Loucy (cell line): ENCODE measurements around the gene SHROOM3.

Experiments used
- H2AFZ ChIP-seq: fragments of 200-600 bp; sonication (generic); 2 replicates; pipeline ENCODE4 v1.6.0; 2016; ENCODE audit warnings: antibody characterized with exemption, mild to moderate bottlenecking, low read length, moderate library complexity
- H3F3A ChIP-seq: fragments of 200-600 bp; 2 replicates; pipeline ENCODE4 v1.6.0; 2016; ENCODE audit warnings: antibody characterized with exemption, low read depth, mild to moderate bottlenecking
- H3K27me3 ChIP-seq: fragments of 200-600 bp; sonication (generic); 2 replicates; pipeline ENCODE4 v1.6.1; 2014; ENCODE audit warnings: low read length, mild to moderate bottlenecking; ENCODE audit not compliant: insufficient read depth, poor library complexity, severe bottlenecking
- H3K36me3 ChIP-seq: fragments of 200-600 bp; sonication (generic); 2 replicates; pipeline ENCODE4 v1.6.1; 2016; ENCODE audit warnings: low read length; ENCODE audit not compliant: insufficient read depth
- H3K4me1 ChIP-seq: fragments of 200-600 bp; sonication (generic); 2 replicates; pipeline ENCODE4 v1.5.1; 2014; ENCODE audit warnings: low read length, mild to moderate bottlenecking; ENCODE audit not compliant: insufficient read depth, poor library complexity, severe bottlenecking
- H3K4me2 ChIP-seq: fragments of 200-600 bp; sonication (generic); 2 replicates; pipeline ENCODE4 v1.6.0; 2014; ENCODE audit warnings: antibody characterized with exemption, low read length, low read depth, mild to moderate bottlenecking; ENCODE audit not compliant: poor library complexity, severe bottlenecking
- H3K4me3 ChIP-seq: fragments of 200-600 bp; sonication (generic); 2 replicates; pipeline ENCODE4 v1.5.1; 2014; ENCODE audit warnings: low read length, mild to moderate bottlenecking, mixed read lengths; ENCODE audit not compliant: poor library complexity, severe bottlenecking
- H3K79me2 ChIP-seq: fragments of 200-600 bp; sonication (generic); 2 replicates; pipeline ENCODE4 v1.6.1; 2014; ENCODE audit warnings: low read length; ENCODE audit not compliant: insufficient read depth
- H3K9ac ChIP-seq: fragments of 200-600 bp; sonication (generic); 2 replicates; pipeline ENCODE4 v1.6.0; 2014; ENCODE audit warnings: mild to moderate bottlenecking, low read depth, low read length, moderate library complexity; ENCODE audit not compliant: poor library complexity, severe bottlenecking
- H3K9me2 ChIP-seq: fragments of 200-600 bp; sonication (generic); replicated peaks from 2 replicates; pipeline ENCODE4 v1.6.1; 2016; ENCODE audit warnings: low read depth, low read length, mixed read lengths
- H3K9me3 ChIP-seq: fragments of 200-600 bp; sonication (generic); 2 replicates; pipeline ENCODE4 v1.6.1; 2014; ENCODE audit warnings: mild to moderate bottlenecking, antibody characterized with exemption, low read length, low read depth; ENCODE audit not compliant: insufficient read depth
- H4K20me1 ChIP-seq: fragments of 200-600 bp; sonication (generic); 2 replicates; pipeline ENCODE4 v1.6.0; 2014; ENCODE audit warnings: antibody characterized with exemption, low read length, mild to moderate bottlenecking; ENCODE audit not compliant: insufficient read depth, poor library complexity, severe bottlenecking
- CTCF ChIP-seq: fragments of 200-600 bp; sonication (generic); conservative IDR thresholded peaks from 2 replicates; pipeline ENCODE4 v1.5.1; 2014; ENCODE audit warnings: mild to moderate bottlenecking, antibody characterized with exemption, low read length
- EZH2phosphoT487 ChIP-seq: fragments of 200-600 bp; IDR thresholded peaks from 2 replicates; pipeline ENCODE4 v1.6.1; 2018; ENCODE audit warnings: antibody characterized with exemption, mild to moderate bottlenecking, moderate library complexity, borderline replicate concordance

The SHROOM3 gene

DNA sequence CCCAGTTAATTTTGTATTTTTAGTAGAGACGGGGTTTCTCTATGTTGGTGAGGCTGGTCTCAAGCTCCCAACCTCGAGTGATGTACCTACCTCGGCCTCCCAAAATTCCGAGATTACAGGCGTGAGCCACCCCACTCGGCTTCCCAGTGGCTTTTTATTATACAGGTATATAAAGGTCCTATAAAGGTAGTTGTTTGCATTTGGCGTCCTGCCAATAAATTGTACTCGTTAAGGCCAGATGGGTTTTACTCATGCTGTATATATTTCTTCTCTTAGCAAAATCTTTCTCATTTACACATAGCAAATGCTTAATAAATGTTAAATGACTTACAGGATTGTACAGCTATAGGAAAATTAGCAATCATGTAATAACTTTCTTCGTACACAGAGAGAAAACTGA, 6.9 kb downstream of the SHROOM3 start:
- Histone ChIP-seq H3K36me3 (no peaks in the 10 kb centered on the region), H3K9ac (no peak overlapping the region), H3K4me3 (no peak overlapping the region), H3K4me2 (no peak overlapping the region), H3K27me3 (no peaks in the 10 kb centered on the region), H3K9me3 (no peaks in the 10 kb centered on the region), H3K4me1 (no peaks in the 10 kb centered on the region), H3K79me2 (no peaks in the 10 kb centered on the region), H2AFZ (no peak overlapping the region), H3F3A (no peaks in the 10 kb centered on the region), H4K20me1 (no peaks in the 10 kb centered on the region), H3K9me2 (no peaks in the 10 kb centered on the region)
- TF ChIP-seq CTCF (no peak), EZH2phosphoT487 (no peak)

- Histone ChIP-seq H3K36me3 (no peaks in the 10 kb centered on the region), H2AFZ (no peak overlapping the region), H3K4me2 (no peak overlapping the region), H3K4me3 (no peak overlapping the region), H3K9ac (no peak overlapping the region), H3K4me1 (no peaks in the 10 kb centered on the region), H3K9me3 (no peaks in the 10 kb centered on the region), H3F3A (no peaks in the 10 kb centered on the region), H3K79me2 (no peaks in the 10 kb centered on the region), H4K20me1 (no peaks in the 10 kb centered on the region), H3K9me2 (no peaks in the 10 kb centered on the region), H3K27me3 (no peaks in the 10 kb centered on the region)
- TF ChIP-seq EZH2phosphoT487 (no peak), CTCF (no peak)
Measured at GRCh38 chr4:76442807-76443206, 7.8 kb downstream of the SHROOM3 start.

DNA sequence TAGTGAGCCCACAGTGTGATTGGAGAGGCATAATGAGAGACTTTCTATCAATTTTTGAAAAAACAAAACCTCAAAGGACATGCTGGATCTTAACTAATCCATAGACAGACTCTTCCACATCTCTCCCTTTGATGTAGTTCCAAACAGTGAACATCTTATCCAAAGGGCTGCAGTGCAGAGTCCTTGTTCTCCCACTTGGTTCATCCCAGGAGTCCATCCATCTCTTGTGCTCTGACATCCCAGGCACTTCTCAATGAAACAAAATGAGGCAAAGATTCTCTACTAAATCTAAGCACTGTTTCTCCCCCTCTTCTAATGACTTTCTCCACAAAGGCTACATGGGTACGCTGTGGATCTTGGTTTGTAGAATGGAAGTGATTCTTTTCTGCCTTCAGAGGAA, 8.3 kb downstream of the SHROOM3 start:
- H3K27me3 ChIP-seq: no peaks in the 10 kb centered on the region
- H4K20me1 ChIP-seq: no peaks in the 10 kb centered on the region
- no peak overlapping the region for H3K4me3 ChIP-seq
- H3K9me3 ChIP-seq: no peaks in the 10 kb centered on the region
- H3K9me2 ChIP-seq: no peaks in the 10 kb centered on the region
- no peaks in the 10 kb centered on the region for H3K36me3 ChIP-seq
- no peak overlapping the region for H3K4me2 ChIP-seq
- TF ChIP-seq EZH2phosphoT487: no peak
- H3K4me1 ChIP-seq: no peaks in the 10 kb centered on the region
- H2AFZ ChIP-seq: no peak overlapping the region
- H3K79me2 ChIP-seq: no peaks in the 10 kb centered on the region
- H3F3A ChIP-seq: no peaks in the 10 kb centered on the region
- H3K9ac ChIP-seq: no peak overlapping the region

GRCh38 chr4:76445911-76446310, 10.9 kb downstream of the SHROOM3 start:
- H2AFZ ChIP-seq: peak overlapping the region; percentile 82
- no peaks in the 10 kb centered on the region for H3F3A ChIP-seq
- no peaks in the 10 kb centered on the region for H3K4me1 ChIP-seq
- no peak overlapping the region for H3K4me3 ChIP-seq
- no peaks in the 10 kb centered on the region for H3K27me3 ChIP-seq
- H4K20me1 ChIP-seq: no peaks in the 10 kb centered on the region
- TF ChIP-seq EZH2phosphoT487 (no peak), CTCF (no peak)
- no peak overlapping the region for H3K9ac ChIP-seq
- no peaks in the 10 kb centered on the region for H3K9me2 ChIP-seq
- no peaks in the 10 kb centered on the region for H3K9me3 ChIP-seq
- H3K36me3 ChIP-seq: no peaks in the 10 kb centered on the region
- H3K4me2 ChIP-seq: no peak overlapping the region
- H3K79me2 ChIP-seq: no peaks in the 10 kb centered on the region
